Measurements from ENCODE around the gene GASK1A. TPM values are rescaled to one million over a fixed set of nuclear protein-coding genes. Genes with fewer than 3 reads are reported as not detected.

Gene GASK1A
- total RNA-seq, 1 donor from 2014 or later, result not detected

DNA sequence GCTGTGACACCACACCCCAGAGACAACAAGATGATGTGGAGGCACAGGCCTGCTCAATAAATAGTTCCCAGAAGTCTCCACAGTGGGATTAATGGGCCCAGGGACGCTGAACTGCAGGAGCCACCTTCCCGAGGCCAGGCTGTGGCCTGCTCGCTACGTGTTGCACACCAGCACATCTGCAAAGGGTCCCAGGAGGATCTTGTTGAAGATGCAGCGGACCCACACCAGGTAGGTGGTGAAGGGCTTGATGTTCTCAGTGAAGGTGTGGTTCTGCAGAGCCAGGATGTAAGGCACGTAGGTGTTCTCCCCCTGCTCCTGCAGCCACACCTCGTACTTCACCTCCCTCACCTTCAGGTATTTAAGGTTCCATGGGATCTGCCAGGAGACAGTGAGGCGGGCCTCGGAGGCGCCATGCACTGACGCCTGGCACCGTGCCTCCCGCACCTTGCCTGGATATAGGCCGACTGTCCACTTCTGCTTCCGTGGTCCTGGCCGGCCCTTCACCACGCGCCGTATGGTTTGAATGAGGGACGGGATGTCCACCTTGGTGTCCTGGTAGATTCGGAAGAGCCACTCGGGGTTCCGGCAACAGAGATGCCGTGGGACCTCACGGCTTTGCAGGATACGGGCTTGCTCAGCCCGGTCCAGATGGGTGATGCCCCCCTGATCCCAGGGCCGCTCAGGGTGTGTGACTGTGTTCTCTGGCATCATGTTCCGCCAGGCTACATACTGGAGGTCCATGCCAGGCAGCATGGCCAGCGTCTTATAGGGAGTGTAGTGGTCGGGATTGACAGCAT is 100.6 kb downstream of the GASK1A start:
- H3K4me3 Mint-ChIP-seq (ENCODE audit: unreplicated experiment), result no peak overlapping the region
- H3K4me1 Mint-ChIP-seq (ENCODE audit: low read depth, unreplicated experiment), result no peaks in the 10 kb centered on the region
- H3K27me3 Mint-ChIP-seq (ENCODE audit: unreplicated experiment), result peaks cover 3% of the 10 kb centered on the region
- no peak overlapping the region for H3K27ac Mint-ChIP-seq (ENCODE audit: unreplicated experiment)
- peaks cover 29% of the 10 kb centered on the region for H3K36me3 Mint-ChIP-seq (ENCODE audit: unreplicated experiment)
- no peak for DNase-seq
- TF ChIP-seq, protein P1, sequence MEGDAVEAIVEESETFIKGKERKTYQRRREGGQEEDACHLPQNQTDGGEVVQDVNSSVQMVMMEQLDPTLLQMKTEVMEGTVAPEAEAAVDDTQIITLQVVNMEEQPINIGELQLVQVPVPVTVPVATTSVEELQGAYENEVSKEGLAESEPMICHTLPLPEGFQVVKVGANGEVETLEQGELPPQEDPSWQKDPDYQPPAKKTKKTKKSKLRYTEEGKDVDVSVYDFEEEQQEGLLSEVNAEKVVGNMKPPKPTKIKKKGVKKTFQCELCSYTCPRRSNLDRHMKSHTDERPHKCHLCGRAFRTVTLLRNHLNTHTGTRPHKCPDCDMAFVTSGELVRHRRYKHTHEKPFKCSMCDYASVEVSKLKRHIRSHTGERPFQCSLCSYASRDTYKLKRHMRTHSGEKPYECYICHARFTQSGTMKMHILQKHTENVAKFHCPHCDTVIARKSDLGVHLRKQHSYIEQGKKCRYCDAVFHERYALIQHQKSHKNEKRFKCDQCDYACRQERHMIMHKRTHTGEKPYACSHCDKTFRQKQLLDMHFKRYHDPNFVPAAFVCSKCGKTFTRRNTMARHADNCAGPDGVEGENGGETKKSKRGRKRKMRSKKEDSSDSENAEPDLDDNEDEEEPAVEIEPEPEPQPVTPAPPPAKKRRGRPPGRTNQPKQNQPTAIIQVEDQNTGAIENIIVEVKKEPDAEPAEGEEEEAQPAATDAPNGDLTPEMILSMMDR (IDR thresholded peaks at IDR 0.05; ENCODE audit: partially characterized antibody, unreplicated experiment), result no peak
- peaks cover 2% of the 10 kb centered on the region for H3K9me3 Mint-ChIP-seq (ENCODE audit: unreplicated experiment)

DNA sequence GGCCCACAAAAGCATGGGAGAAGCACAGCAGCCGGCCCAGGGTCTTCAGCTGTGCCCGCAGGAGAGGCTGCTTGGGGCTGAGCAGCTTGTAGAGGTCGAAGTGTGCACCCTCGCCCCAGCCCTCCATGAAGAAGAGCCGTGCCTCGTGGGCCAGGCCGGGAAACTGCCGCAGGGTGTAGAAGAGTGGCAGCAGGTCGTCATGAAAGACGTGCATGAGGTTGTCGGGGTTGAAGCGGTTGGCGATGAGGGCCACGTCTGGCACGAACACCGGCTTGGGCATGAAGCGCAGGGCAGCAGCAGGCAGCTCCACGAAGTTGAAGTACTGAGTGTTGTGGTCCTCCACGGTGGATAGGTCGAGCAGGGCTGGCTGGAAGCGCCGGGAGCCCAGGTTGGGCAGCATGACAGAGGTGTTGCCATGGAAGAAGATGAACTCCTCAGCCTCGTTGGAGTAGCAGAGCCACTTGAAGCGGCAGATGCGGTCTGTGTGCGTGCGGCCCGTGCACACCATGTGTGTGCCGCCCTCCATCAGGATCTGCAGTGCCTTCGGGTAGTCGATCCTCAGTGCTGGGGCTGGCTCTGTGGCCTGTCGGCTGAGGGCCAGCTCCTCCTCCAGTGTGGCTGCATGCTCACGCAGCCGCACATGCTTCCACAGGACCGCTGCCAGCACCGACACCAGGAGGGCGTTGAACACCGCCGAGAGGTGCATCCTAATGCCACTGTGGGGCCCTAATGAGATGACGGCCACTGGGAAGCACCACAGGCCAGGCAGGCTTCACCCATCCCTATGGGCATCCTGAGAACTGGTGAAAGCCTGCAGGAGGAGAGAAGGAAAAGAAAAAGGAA is 101.8 kb downstream of the GASK1A start:
- H3K27me3 Mint-ChIP-seq (ENCODE audit: unreplicated experiment), result peaks cover 3% of the 10 kb centered on the region

DNA sequence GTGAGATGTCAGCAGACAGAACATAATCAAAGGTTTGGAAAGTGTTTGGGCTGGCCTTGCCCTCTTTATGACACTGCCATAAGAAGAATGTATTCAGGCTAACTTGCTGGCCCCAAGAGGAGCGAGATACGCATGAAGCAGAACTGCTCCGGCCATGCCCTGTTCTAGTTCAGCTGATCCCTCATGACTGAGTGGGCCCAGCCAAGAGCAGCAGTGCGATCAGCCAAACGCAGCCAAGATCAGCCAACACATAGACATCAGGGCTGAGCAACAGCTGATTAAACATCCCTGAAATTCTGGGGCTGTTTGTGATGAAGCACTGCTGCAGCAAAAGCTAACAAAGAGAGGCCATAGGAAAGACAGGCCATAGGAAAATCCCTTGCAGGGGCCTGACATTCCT is 102.7 kb downstream of the GASK1A start:
- H3K27me3 Mint-ChIP-seq (ENCODE audit: unreplicated experiment), result peaks cover 3% of the 10 kb centered on the region
- H3K9me3 Mint-ChIP-seq (ENCODE audit: unreplicated experiment), result peaks cover 2% of the 10 kb centered on the region
- TF ChIP-seq, protein P1 (IDR thresholded peaks at IDR 0.05; ENCODE audit: partially characterized antibody, unreplicated experiment), result no peak
- no peak overlapping the region for H3K4me3 Mint-ChIP-seq (ENCODE audit: unreplicated experiment)
- H3K27ac Mint-ChIP-seq (ENCODE audit: unreplicated experiment), result no peak overlapping the region
- no peak for DNase-seq
- peaks cover 36% of the 10 kb centered on the region for H3K36me3 Mint-ChIP-seq (ENCODE audit: unreplicated experiment)
- H3K4me1 Mint-ChIP-seq (ENCODE audit: low read depth, unreplicated experiment), result no peaks in the 10 kb centered on the region

More for the DNA sequence above, 101.8 kb downstream of the GASK1A start:
- Mint-ChIP-seq H3K27ac (ENCODE audit: unreplicated experiment) (no peak overlapping the region), H3K9me3 (ENCODE audit: unreplicated experiment) (peaks cover 2% of the 10 kb centered on the region), H3K36me3 (ENCODE audit: unreplicated experiment) (peaks cover 36% of the 10 kb centered on the region), H3K4me3 (ENCODE audit: unreplicated experiment) (no peak overlapping the region), H3K4me1 (ENCODE audit: low read depth, unreplicated experiment) (no peaks in the 10 kb centered on the region)
- no peak for DNase-seq
- TF ChIP-seq, protein P1 (IDR thresholded peaks at IDR 0.05; ENCODE audit: partially characterized antibody, unreplicated experiment), result no peak

DNA sequence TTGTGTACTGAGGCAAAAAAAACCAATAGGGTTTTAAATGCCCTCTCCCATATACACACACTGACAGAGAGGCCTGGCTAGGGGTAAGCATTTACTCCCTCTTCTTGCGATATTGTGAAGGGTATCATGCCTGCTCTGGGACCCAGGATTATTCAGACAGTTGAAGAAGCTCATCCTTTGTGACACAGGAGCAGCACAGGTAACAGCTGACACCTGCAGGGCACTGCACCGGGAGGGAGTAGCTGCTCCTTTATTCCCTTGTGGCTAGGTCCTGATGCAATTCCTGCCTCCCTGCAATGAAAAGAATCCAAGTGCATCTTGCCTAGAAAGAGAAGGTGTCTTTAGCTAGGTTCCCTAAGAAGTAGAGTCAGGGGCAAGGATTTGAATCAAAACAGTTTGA is 103.3 kb downstream of the GASK1A start:
- Mint-ChIP-seq H3K36me3 (ENCODE audit: unreplicated experiment) (peaks cover 36% of the 10 kb centered on the region), H3K27me3 (ENCODE audit: unreplicated experiment) (peaks cover 3% of the 10 kb centered on the region), H3K4me1 (ENCODE audit: low read depth, unreplicated experiment) (no peaks in the 10 kb centered on the region), H3K9me3 (ENCODE audit: unreplicated experiment) (peaks cover 2% of the 10 kb centered on the region), H3K27ac (ENCODE audit: unreplicated experiment) (no peak overlapping the region), H3K4me3 (ENCODE audit: unreplicated experiment) (no peak overlapping the region)
- DNase-seq, result no peak
- TF ChIP-seq, protein P1 (IDR thresholded peaks at IDR 0.05; ENCODE audit: partially characterized antibody, unreplicated experiment), result no peak

Data from glutamatergic neuron (in vitro differentiated cells).